ENCODE measurements around the gene TSPAN15.

DNA sequence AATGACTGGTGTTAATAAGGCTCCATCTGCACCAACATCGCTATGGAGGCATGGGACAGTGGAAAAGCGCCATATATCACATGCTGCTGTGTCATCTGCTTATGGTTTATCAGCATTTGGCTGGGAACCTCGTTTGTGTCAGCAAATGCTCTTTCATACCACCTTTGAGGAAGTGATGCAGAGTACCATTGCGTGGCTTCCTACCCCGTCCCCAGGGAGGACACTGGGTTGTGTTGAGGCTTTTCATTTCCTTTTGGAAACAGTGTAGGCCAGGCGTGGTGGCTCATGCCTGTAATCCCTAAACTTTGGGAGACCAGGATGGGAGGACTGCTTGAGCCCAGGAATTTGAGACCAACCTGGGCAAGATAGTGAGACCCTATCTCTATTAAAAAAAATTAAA, 41.3 kb upstream of the TSPAN15 start:
- TF ChIP-seq, protein P1, sequence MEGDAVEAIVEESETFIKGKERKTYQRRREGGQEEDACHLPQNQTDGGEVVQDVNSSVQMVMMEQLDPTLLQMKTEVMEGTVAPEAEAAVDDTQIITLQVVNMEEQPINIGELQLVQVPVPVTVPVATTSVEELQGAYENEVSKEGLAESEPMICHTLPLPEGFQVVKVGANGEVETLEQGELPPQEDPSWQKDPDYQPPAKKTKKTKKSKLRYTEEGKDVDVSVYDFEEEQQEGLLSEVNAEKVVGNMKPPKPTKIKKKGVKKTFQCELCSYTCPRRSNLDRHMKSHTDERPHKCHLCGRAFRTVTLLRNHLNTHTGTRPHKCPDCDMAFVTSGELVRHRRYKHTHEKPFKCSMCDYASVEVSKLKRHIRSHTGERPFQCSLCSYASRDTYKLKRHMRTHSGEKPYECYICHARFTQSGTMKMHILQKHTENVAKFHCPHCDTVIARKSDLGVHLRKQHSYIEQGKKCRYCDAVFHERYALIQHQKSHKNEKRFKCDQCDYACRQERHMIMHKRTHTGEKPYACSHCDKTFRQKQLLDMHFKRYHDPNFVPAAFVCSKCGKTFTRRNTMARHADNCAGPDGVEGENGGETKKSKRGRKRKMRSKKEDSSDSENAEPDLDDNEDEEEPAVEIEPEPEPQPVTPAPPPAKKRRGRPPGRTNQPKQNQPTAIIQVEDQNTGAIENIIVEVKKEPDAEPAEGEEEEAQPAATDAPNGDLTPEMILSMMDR (tag by site-specific recombination; IDR thresholded peaks at IDR 0.05): no peak
- TF ChIP-seq, protein P2, sequence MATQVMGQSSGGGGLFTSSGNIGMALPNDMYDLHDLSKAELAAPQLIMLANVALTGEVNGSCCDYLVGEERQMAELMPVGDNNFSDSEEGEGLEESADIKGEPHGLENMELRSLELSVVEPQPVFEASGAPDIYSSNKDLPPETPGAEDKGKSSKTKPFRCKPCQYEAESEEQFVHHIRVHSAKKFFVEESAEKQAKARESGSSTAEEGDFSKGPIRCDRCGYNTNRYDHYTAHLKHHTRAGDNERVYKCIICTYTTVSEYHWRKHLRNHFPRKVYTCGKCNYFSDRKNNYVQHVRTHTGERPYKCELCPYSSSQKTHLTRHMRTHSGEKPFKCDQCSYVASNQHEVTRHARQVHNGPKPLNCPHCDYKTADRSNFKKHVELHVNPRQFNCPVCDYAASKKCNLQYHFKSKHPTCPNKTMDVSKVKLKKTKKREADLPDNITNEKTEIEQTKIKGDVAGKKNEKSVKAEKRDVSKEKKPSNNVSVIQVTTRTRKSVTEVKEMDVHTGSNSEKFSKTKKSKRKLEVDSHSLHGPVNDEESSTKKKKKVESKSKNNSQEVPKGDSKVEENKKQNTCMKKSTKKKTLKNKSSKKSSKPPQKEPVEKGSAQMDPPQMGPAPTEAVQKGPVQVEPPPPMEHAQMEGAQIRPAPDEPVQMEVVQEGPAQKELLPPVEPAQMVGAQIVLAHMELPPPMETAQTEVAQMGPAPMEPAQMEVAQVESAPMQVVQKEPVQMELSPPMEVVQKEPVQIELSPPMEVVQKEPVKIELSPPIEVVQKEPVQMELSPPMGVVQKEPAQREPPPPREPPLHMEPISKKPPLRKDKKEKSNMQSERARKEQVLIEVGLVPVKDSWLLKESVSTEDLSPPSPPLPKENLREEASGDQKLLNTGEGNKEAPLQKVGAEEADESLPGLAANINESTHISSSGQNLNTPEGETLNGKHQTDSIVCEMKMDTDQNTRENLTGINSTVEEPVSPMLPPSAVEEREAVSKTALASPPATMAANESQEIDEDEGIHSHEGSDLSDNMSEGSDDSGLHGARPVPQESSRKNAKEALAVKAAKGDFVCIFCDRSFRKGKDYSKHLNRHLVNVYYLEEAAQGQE (tag by site-specific recombination; IDR thresholded peaks at IDR 0.05): no peak
- TF ChIP-seq, protein P3, sequence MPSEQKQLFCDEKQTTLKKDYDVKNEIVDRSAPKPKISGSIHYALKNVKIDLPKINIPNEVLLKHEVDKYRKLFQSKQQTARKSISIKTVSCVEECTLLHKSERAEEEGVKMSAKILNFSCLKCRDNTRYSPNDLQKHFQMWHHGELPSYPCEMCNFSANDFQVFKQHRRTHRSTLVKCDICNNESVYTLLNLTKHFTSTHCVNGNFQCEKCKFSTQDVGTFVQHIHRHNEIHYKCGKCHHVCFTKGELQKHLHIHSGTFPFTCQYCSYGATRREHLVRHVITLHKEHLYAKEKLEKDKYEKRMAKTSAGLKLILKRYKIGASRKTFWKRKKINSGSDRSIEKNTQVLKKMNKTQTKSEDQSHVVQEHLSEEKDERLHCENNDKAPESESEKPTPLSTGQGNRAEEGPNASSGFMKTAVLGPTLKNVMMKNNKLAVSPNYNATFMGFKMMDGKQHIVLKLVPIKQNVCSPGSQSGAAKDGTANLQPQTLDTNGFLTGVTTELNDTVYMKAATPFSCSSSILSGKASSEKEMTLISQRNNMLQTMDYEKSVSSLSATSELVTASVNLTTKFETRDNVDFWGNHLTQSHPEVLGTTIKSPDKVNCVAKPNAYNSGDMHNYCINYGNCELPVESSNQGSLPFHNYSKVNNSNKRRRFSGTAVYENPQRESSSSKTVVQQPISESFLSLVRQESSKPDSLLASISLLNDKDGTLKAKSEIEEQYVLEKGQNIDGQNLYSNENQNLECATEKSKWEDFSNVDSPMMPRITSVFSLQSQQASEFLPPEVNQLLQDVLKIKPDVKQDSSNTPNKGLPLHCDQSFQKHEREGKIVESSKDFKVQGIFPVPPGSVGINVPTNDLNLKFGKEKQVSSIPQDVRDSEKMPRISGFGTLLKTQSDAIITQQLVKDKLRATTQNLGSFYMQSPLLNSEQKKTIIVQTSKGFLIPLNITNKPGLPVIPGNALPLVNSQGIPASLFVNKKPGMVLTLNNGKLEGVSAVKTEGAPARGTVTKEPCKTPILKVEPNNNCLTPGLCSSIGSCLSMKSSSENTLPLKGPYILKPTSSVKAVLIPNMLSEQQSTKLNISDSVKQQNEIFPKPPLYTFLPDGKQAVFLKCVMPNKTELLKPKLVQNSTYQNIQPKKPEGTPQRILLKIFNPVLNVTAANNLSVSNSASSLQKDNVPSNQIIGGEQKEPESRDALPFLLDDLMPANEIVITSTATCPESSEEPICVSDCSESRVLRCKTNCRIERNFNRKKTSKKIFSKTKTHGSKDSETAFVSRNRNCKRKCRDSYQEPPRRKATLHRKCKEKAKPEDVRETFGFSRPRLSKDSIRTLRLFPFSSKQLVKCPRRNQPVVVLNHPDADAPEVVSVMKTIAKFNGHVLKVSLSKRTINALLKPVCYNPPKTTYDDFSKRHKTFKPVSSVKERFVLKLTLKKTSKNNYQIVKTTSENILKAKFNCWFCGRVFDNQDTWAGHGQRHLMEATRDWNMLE (tag by site-specific recombination; conservative IDR thresholded peaks at IDR 0.05; ENCODE audit: low read depth): no peak
- no peak for TF ChIP-seq ZNF510 (tag by site-specific recombination; IDR thresholded peaks at IDR 0.05; ENCODE audit: insufficient replicate concordance)
- no peak for TF ChIP-seq ZNF677 (tag by site-specific recombination; IDR thresholded peaks at IDR 0.05)
- no peak for TF ChIP-seq ZNF776 (tag by site-specific recombination; IDR thresholded peaks at IDR 0.05; ENCODE audit: borderline replicate concordance)
- TF ChIP-seq, protein P4, sequence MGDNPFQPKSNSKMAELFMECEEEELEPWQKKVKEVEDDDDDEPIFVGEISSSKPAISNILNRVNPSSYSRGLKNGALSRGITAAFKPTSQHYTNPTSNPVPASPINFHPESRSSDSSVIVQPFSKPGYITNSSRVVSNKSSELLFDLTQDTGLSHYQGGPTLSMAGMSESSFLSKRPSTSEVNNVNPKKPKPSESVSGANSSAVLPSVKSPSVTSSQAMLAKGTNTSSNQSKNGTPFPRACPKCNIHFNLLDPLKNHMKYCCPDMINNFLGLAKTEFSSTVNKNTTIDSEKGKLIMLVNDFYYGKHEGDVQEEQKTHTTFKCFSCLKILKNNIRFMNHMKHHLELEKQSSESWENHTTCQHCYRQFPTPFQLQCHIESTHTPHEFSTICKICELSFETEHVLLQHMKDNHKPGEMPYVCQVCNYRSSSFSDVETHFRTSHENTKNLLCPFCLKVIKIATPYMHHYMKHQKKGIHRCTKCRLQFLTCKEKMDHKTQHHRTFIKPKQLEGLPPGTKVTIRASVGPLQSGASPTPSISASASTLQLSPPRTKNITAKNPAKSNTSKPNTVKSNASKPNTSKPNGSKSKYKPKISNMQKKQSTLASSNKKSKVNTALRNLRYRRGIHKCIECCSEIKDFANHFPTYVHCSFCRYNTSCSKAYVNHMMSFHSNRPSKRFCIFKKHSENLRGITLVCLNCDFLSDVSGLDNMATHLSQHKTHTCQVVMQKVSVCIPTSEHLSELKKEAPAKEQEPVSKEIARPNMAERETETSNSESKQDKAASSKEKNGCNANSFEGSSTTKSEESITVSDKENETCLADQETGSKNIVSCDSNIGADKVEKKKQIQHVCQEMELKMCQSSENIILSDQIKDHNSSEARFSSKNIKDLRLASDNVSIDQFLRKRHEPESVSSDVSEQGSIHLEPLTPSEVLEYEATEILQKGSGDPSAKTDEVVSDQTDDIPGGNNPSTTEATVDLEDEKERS (tag by site-specific recombination; IDR thresholded peaks at IDR 0.05): no peak
- no peak for TF ChIP-seq TRIM28 (IDR thresholded peaks at IDR 0.05; ENCODE audit: borderline replicate concordance, low read length)
- TF ChIP-seq, protein P5, sequence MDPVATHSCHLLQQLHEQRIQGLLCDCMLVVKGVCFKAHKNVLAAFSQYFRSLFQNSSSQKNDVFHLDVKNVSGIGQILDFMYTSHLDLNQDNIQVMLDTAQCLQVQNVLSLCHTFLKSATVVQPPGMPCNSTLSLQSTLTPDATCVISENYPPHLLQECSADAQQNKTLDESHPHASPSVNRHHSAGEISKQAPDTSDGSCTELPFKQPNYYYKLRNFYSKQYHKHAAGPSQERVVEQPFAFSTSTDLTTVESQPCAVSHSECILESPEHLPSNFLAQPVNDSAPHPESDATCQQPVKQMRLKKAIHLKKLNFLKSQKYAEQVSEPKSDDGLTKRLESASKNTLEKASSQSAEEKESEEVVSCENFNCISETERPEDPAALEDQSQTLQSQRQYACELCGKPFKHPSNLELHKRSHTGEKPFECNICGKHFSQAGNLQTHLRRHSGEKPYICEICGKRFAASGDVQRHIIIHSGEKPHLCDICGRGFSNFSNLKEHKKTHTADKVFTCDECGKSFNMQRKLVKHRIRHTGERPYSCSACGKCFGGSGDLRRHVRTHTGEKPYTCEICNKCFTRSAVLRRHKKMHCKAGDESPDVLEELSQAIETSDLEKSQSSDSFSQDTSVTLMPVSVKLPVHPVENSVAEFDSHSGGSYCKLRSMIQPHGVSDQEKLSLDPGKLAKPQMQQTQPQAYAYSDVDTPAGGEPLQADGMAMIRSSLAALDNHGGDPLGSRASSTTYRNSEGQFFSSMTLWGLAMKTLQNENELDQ (tag by site-specific recombination; IDR thresholded peaks at IDR 0.05; ENCODE audit: low read depth): no peak
- TF ChIP-seq, protein P6, sequence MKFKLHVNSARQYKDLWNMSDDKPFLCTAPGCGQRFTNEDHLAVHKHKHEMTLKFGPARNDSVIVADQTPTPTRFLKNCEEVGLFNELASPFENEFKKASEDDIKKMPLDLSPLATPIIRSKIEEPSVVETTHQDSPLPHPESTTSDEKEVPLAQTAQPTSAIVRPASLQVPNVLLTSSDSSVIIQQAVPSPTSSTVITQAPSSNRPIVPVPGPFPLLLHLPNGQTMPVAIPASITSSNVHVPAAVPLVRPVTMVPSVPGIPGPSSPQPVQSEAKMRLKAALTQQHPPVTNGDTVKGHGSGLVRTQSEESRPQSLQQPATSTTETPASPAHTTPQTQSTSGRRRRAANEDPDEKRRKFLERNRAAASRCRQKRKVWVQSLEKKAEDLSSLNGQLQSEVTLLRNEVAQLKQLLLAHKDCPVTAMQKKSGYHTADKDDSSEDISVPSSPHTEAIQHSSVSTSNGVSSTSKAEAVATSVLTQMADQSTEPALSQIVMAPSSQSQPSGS (tag by site-specific recombination; IDR thresholded peaks at IDR 0.05; ENCODE audit: low read depth): no peak
- TF ChIP-seq, protein P7, sequence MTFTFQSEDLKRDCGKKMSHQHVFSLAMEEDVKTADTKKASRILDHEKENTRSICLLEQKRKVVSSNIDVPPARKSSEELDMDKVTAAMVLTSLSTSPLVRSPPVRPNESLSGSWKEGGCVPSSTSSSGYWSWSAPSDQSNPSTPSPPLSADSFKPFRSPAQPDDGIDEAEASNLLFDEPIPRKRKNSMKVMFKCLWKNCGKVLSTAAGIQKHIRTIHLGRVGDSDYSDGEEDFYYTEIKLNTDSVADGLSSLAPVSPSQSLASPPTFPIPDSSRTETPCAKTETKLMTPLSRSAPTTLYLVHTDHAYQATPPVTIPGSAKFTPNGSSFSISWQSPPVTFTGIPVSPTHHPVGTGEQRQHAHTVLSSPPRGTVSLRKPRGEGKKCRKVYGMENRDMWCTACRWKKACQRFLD (tag by site-specific recombination; IDR thresholded peaks at IDR 0.05): no peak
- TF ChIP-seq, protein P8, sequence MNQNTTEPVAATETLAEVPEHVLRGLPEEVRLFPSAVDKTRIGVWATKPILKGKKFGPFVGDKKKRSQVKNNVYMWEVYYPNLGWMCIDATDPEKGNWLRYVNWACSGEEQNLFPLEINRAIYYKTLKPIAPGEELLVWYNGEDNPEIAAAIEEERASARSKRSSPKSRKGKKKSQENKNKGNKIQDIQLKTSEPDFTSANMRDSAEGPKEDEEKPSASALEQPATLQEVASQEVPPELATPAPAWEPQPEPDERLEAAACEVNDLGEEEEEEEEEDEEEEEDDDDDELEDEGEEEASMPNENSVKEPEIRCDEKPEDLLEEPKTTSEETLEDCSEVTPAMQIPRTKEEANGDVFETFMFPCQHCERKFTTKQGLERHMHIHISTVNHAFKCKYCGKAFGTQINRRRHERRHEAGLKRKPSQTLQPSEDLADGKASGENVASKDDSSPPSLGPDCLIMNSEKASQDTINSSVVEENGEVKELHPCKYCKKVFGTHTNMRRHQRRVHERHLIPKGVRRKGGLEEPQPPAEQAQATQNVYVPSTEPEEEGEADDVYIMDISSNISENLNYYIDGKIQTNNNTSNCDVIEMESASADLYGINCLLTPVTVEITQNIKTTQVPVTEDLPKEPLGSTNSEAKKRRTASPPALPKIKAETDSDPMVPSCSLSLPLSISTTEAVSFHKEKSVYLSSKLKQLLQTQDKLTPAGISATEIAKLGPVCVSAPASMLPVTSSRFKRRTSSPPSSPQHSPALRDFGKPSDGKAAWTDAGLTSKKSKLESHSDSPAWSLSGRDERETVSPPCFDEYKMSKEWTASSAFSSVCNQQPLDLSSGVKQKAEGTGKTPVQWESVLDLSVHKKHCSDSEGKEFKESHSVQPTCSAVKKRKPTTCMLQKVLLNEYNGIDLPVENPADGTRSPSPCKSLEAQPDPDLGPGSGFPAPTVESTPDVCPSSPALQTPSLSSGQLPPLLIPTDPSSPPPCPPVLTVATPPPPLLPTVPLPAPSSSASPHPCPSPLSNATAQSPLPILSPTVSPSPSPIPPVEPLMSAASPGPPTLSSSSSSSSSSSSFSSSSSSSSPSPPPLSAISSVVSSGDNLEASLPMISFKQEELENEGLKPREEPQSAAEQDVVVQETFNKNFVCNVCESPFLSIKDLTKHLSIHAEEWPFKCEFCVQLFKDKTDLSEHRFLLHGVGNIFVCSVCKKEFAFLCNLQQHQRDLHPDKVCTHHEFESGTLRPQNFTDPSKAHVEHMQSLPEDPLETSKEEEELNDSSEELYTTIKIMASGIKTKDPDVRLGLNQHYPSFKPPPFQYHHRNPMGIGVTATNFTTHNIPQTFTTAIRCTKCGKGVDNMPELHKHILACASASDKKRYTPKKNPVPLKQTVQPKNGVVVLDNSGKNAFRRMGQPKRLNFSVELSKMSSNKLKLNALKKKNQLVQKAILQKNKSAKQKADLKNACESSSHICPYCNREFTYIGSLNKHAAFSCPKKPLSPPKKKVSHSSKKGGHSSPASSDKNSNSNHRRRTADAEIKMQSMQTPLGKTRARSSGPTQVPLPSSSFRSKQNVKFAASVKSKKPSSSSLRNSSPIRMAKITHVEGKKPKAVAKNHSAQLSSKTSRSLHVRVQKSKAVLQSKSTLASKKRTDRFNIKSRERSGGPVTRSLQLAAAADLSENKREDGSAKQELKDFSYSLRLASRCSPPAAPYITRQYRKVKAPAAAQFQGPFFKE (tag by site-specific recombination; IDR thresholded peaks at IDR 0.05; ENCODE audit: borderline replicate concordance): no peak
